Cardiac muscle cell (in vitro differentiated cells and primary cell): Measurements from ENCODE around the gene TRIM52. TPM values are rescaled to one million over a fixed set of nuclear protein-coding genes. Genes with fewer than 3 reads are reported as not detected.
"Not testable (repeated sequence)": the region's sequence is repeated elsewhere in the genome, so short reads cannot be mapped to it uniquely, and the experiment has no call there.

Experiments
- DNase-seq, 2 donors: peaks; one replicate each; pipeline versions ENCODE4 v3.0.0 to v3.0.0-alpha.2; 2010 to 2017; ENCODE audit warnings: low read depth in 1 of 2, low spot score in 1 of 2
- H3K27ac ChIP-seq: fragments of 200-600 bp; sonication (generic); 2 replicates; pipeline ENCODE4 v1.5.1; 2016
- H3K27me3 ChIP-seq: fragments of 200-600 bp; sonication (generic); 2 replicates; pipeline ENCODE4 v1.6.0; 2016; ENCODE audit warnings: control low read depth
- H3K36me3 ChIP-seq: fragments of 200-600 bp; sonication (generic); 2 replicates; pipeline ENCODE4 v1.5.1; 2016; ENCODE audit warnings: control low read depth
- H3K4me1 ChIP-seq: fragments of 200-600 bp; sonication (generic); 2 replicates; pipeline ENCODE4 v1.8.1; 2017; ENCODE audit warnings: low read depth, mild to moderate bottlenecking, mixed run types
- H3K4me3 ChIP-seq: fragments of 200-600 bp; sonication (generic); 2 replicates; pipeline ENCODE4 v1.5.1; 2016; ENCODE audit warnings: mild to moderate bottlenecking
- H3K9me3 ChIP-seq: fragments of 200-600 bp; sonication (generic); 2 replicates; pipeline ENCODE4 v1.5.1; 2017; ENCODE audit warnings: low read depth, mild to moderate bottlenecking, control low read depth
- polyA plus RNA-seq: library from polyadenylated mRNA; unstranded; fragments of >200 nt; fragmentation: Nextera tagmentation; extraction: Ambion mirVana; gene quantifications from 2 replicates; pipeline ENCODE4 v1.2.1, GENCODE V29; 2016
- total RNA-seq: library from RNA; depleted of rRNA; stranded (reverse); fragments of >200 nt; gene quantifications from 2 replicates; pipeline ENCODE4 v1.2.3, GENCODE V29; 2016
- TF ChIP-seq, protein P1 (sequence below): IDR thresholded peaks from 2 replicates; pipeline ENCODE4 v1.5.1; 2012; ENCODE audit warnings: low read depth, mild to moderate bottlenecking, low read length

Gene TRIM52
- total RNA-seq (10.4 and 12.3 TPM in 2 replicates), polyA plus RNA-seq (9.5 and 10.5 TPM in 2 replicates)

DNA sequence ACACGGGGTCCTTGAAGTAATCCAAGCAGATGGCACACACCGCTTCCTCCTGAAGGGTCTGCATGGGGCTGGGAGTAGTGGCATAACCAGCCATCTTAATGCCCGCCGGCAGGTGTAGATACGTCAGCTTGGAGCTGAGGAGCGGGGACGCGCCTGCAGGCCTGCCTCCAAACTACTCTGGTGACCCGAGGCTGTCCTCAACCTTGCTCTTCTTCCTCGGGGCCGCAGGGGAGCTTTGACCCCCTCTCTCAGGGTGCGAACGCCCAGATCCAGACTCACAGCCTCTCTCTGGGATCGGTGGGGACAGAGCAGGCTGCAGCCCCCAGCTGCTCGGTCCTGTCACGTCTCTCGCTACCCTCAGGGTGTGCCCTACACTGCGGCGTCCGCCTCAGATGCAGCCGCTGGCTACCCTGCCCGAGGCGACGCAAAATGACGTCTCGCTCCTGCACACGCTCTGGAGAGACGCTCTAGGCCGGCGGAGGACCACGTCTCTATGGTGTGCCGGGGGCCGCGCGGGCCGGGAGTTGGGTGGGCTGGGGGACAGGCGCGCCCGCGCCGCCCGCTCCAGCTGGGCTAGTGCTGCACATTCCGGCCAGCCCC lies at the start of gene TRIM52:
TSS of gene TRIM52 (minus strand) at position 424 of the 600 bp plus-strand sequence. CDS start at position 94, 330 bp downstream.
- Histone ChIP-seq H3K9me3 (no peaks in the 10 kb centered on the region), H3K4me1 (peaks cover 19% of the 10 kb centered on the region), H3K4me3 (peak within 1 kb of the TSS; percentile 73), H3K36me3 (peaks cover 4% of the 10 kb centered on the region), H3K27me3 (no peaks in the 10 kb centered on the region), H3K27ac (peak within 1 kb of the TSS; percentile 99)
- TF ChIP-seq, protein P1, sequence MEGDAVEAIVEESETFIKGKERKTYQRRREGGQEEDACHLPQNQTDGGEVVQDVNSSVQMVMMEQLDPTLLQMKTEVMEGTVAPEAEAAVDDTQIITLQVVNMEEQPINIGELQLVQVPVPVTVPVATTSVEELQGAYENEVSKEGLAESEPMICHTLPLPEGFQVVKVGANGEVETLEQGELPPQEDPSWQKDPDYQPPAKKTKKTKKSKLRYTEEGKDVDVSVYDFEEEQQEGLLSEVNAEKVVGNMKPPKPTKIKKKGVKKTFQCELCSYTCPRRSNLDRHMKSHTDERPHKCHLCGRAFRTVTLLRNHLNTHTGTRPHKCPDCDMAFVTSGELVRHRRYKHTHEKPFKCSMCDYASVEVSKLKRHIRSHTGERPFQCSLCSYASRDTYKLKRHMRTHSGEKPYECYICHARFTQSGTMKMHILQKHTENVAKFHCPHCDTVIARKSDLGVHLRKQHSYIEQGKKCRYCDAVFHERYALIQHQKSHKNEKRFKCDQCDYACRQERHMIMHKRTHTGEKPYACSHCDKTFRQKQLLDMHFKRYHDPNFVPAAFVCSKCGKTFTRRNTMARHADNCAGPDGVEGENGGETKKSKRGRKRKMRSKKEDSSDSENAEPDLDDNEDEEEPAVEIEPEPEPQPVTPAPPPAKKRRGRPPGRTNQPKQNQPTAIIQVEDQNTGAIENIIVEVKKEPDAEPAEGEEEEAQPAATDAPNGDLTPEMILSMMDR: no peak
- peak; percentile 89 to 94 for DNase-seq

DNA sequence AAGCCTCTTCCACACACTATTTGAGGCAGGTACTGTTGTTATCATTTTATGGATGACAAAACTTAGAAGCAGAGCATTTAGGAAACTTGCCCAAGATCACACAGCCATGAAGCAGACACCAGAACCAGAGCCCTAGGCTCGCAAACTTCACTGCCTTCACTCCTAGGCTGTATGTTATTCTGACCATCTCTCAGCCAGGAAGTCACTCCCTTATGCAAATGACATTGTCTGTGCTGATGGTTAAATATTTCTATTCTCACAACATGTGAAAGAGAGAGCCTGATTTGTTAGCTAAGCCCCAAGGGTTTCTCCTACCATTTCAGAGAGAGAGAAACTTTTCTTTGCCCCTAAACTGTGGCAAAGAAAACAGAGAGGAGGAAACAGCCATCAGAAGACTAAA lies 26.4 kb upstream of the TRIM52 start:
- not testable (repeated sequence) for H3K36me3 ChIP-seq, H3K4me1 ChIP-seq, H3K9me3 ChIP-seq, DNase-seq, H3K27ac ChIP-seq, H3K27me3 ChIP-seq, H3K4me3 ChIP-seq

DNA sequence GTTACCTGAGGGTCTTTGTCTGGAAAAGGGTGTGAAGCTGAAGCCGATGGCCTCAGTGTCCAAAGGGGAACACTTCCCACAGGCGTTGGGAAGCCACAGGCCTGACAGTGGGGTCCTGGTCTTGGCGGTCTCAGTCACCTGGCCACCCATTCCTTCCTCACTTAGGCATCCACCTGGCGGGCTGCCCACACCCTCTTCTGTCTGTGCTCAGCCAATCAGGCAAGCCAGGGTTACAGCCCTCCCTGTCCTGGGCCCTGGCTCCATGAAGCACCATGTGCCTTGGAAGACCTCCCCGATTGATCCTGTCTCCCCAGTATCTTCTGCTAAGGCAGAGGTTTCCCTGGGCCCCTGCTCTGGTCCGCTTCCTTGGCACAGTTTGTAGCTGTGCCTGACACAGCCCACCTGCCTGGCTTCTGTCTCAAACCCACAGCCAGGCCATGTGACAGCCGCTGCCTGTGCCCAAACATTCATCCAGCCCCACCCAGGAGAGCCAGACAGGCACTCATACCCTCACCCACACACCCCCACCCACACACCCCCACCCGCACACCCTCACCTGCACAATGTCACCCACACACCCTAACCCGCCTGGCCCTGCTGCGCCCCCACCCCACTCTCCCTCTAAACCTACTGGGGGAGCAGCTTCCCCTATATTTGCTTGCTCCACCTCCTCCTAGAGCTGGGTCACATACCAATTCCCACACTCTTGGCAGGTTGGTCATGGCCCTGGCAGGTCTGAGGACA lies 25.2 kb upstream of the TRIM52 start:
- DNase-seq, H3K4me1 ChIP-seq, H3K4me3 ChIP-seq, H3K27ac ChIP-seq, H3K36me3 ChIP-seq, H3K9me3 ChIP-seq, H3K27me3 ChIP-seq: not testable (repeated sequence)

DNA sequence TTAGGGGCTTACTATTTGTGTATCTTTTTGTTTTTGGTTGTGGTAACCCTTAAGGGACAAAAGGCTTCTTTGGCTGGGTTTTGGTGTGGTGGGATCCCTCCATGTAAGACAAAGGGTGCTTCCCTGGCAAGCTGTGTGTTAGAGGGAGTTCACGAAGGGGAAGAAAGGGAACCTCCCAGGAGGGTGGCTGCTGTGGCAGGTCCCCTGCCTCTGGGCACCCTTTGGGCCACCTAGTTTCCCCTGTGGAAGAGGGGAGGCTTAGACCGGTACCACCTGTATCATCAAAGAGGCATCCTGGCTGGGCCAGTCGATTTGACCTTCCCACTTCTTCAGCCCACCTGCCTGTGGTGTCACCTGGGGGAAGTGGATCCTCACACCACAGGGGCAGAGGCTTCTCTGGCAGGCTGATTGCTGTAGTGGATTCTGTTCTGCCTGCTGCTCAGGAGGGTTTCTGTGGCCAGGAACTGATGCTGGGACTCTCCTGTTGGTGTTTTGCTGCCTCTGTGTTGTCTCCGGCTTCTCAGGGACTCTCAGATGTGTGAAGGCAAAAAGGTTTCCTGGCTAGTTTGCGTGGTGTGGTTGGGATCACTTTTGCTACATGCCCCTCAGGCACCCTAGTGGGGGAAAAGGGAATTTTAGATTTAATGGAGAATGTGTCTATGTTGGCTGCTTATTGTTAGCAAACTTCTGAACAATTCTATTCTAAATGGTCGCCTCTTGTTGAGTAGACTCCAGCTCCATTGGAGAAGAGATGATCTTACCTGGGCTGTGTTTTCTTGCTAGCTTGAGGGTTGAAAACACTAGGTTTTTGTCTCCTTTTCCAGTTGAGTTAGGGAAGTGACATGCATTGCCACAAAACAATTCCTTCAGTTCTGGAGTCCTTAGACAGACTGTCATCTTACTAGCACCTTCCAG lies 23.2 kb upstream of the TRIM52 start:
- not testable (repeated sequence) for H3K27me3 ChIP-seq, H3K4me3 ChIP-seq

DNA sequence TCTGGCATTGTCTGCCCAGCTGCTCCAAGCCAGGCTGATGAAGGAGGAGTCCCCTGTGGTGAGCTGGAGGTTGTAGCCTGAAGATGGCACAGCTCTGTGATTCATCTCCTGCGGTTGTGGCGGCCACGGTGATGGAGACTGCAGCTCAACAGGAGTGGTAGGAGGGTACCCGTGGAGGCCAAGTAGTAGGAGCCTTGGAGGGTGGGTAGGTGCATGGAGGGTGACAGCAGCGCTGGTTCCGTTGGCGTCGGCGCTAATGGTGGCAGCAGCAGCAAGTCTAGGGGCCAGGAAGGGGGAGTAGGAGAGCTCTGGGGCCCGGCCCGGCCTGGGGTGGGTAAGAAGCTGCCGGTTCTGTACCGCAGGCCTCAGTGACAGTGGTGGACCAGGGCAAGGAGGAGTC lies 22.4 kb upstream of the TRIM52 start:
- TF ChIP-seq, protein P1: no peak
- Histone ChIP-seq H3K27me3 (no peaks in the 10 kb centered on the region), H3K9me3 (no peaks in the 10 kb centered on the region), H3K4me1 (no peaks in the 10 kb centered on the region), H3K27ac (no peak overlapping the region), H3K36me3 (no peaks in the 10 kb centered on the region), H3K4me3 (no peak overlapping the region)
- DNase-seq: no peak

More for the DNA sequence above, 23.2 kb upstream of the TRIM52 start:
- not testable (repeated sequence) for H3K9me3 ChIP-seq, H3K36me3 ChIP-seq, H3K4me1 ChIP-seq, DNase-seq, H3K27ac ChIP-seq

DNA sequence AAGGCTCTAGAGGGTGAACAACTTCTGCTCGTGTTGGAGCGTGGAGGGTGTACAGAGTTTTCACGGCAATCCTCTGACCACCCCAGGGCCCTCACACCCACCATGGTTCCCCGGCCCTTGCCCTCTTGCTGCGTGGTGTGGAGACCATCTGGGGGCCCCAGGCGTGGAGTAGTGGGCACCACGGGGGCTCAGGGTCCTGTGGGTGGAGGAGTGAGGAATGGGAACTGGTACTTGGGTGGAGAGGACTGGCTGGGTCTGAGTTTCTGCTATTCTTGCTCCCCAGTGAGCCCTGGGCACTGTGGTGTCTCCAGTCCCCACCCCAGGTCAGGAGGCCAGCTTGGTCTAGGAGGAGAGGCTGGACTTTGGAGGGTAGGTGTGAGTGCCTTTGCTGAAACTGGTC lies 21.9 kb upstream of the TRIM52 start:
- no peak for DNase-seq
- no peaks in the 10 kb centered on the region for H3K4me1 ChIP-seq
- H3K4me3 ChIP-seq: no peak overlapping the region
- TF ChIP-seq, protein P1: no peak
- H3K27ac ChIP-seq: no peak overlapping the region
- H3K9me3 ChIP-seq: no peaks in the 10 kb centered on the region
- no peaks in the 10 kb centered on the region for H3K36me3 ChIP-seq
- H3K27me3 ChIP-seq: no peaks in the 10 kb centered on the region

DNA sequence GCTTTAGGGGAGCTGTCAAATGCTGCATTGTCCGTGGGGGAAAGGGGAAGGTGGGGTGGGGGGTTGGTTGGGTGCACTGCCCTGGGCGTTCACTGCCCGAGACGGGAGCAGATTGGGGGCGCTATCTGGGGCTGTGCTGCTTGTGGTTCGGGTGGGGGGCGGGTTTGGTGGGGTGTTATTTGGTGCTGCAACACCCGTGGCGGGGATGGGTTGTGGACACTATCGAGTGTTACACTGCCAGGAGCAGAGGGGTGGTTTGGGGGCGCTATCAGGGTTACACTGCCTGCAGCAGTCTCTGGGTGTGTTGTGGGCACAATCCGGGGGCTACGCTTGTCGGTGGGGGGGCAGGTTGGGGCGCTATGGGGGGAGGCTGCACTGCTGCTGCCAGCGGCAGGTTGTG lies 21.5 kb upstream of the TRIM52 start:
- not testable (repeated sequence) for H3K27me3 ChIP-seq, DNase-seq, H3K36me3 ChIP-seq, H3K4me1 ChIP-seq, H3K27ac ChIP-seq, H3K9me3 ChIP-seq
- H3K4me3 ChIP-seq: peak overlapping the region; percentile 43
